H4 (cell line): ENCODE results near the gene IBTK. TPM values are rescaled to one million over a fixed set of nuclear protein-coding genes. Genes with fewer than 3 reads are reported as not detected.
A peak's percentile ranks its signal among the peaks of the same experiment; 100 is the strongest.
"Not testable (repeated sequence)": the region's sequence is repeated elsewhere in the genome, so short reads cannot be mapped to it uniquely, and the experiment has no call there.

ENCODE experiments used
- DNase-seq: peaks from one replicate; pipeline ENCODE4 v3.0.0-alpha.2; 2015; ENCODE audit warnings: low spot score
- total RNA-seq: library from RNA; depleted of rRNA; stranded (reverse); fragments of >200 nt; shearing (Covaris generic); gene quantifications from 2 replicates; pipeline ENCODE4 v1.2.3, GENCODE V29; 2014; rRNA removed

Gene IBTK, protein sequence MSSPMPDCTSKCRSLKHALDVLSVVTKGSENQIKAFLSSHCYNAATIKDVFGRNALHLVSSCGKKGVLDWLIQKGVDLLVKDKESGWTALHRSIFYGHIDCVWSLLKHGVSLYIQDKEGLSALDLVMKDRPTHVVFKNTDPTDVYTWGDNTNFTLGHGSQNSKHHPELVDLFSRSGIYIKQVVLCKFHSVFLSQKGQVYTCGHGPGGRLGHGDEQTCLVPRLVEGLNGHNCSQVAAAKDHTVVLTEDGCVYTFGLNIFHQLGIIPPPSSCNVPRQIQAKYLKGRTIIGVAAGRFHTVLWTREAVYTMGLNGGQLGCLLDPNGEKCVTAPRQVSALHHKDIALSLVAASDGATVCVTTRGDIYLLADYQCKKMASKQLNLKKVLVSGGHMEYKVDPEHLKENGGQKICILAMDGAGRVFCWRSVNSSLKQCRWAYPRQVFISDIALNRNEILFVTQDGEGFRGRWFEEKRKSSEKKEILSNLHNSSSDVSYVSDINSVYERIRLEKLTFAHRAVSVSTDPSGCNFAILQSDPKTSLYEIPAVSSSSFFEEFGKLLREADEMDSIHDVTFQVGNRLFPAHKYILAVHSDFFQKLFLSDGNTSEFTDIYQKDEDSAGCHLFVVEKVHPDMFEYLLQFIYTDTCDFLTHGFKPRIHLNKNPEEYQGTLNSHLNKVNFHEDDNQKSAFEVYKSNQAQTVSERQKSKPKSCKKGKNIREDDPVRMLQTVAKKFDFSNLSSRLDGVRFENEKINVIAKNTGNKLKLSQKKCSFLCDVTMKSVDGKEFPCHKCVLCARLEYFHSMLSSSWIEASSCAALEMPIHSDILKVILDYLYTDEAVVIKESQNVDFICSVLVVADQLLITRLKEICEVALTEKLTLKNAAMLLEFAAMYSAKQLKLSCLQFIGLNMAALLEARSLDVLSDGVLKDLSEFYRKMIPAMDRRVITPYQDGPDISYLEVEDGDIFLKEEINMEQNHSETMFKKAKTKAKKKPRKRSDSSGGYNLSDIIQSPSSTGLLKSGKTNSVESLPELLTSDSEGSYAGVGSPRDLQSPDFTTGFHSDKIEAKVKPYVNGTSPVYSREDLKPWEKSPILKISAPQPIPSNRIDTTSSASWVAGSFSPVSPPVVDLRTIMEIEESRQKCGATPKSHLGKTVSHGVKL (N-terminal part only)
- total RNA-seq = 12.9 and 16.2 TPM in 2 replicates

DNA sequence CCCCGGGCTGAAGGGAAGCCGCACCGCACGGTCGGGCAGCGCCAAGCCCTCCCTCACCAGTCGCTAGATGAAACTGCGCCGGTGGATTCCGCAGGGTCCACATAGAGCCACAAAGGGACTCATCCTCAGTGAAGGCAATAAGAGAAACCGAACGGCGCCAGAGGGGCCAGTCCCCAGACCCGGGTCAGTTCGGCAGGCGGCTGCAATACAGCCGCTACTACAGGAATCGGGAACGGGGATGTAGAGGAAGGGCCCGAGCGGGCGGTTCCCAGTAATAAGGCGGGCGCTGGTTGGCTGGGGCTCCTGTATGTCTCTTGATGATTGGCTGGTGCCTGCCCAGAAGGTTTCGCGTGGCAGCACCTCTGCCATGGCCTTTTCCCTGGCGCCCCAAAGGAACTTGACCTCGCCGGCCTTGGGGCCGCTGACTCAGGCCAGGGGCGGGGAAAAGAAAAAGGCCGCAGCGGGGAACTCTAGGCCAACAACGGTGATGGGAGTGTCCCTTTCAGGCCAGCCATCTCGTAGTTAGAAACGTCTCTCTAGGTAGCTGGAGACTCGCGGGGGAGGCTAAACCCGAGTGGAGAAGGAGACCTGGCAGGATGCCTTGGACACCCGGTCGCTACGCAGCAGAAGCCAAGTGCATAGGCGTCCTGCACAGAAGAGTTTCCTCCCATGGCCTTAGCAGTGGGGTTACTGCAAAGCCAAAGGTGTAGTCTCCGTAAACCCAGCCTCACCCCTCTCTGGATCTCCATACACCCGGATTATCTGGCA, at the start of gene IBTK:
Gene IBTK (minus strand): TSS at position 240 of the 768 bp plus-strand sequence. CDS start 7,258 bp downstream, outside the sequence.
- DNase-seq = peak; percentile 66

DNA sequence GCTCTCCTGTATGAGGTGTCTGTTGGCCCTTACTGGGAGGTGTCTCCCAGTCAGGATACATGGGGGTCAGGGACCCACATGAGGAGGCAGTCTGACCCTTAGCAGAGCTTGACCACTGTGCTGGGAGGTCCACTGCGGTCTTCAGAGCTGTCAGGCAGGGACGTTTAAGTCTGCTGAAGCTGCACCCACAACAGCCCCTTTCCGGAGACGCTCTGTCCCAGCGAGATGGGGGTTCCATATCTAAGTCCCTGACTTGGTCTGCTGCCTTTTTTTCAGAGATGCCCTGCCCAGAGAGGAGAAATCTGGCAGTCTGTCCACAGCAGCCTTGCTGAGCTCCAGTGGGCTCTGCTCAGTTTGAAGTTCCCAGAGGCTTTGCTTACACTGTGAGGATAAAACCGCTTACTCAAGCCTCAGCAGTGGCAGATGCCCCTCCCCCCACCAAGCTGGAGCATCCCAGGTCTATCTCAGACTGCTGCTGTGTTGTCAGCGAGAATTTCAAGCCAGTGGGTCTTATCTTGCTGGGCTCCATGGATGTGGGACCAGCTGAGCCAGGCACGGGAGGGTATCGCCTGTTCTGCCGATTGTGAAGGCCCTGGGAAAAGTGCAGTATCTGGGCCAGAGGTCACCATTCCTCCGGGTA, 36.3 kb upstream of the IBTK start:
- no peak for DNase-seq

DNA sequence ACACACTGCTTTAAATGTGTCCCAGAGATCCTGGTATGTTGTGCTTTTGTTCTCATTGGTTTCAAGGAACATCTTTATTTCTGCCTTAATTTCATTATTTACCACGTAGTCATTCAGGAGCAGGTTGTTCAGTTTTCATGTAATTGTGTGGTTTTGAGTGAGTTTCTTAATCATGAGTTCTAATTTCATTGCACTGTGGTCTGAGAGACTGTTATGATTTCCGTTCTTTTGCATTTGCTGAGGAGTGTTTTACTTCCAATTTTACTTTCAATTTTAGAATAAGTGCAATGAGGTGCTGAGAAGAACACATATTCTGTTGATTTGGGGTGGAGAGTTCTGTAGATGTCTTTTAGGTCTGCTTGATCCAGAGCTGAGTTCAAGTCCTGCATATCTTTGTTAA, 34.0 kb upstream of the IBTK start:
- DNase-seq = not testable (repeated sequence)

DNA sequence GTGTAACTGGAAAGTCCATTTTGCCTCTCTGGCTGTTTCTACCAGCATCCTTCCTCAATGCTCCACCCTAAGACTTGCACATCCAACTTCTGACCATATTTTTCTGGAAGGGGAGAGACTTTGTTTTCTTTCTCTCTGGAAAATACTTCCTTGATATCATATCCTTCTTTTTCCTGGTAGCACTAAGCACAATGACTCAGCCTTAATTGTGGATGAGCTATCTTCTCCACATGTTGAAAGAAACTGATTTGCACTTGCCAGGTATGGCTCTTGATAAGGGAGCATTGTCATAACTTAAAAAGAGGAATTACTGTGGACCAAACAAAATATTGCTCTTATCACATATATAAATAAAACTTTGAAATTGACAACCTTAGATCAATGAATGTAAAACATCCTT, 30.1 kb upstream of the IBTK start:
- no peak for DNase-seq

DNA sequence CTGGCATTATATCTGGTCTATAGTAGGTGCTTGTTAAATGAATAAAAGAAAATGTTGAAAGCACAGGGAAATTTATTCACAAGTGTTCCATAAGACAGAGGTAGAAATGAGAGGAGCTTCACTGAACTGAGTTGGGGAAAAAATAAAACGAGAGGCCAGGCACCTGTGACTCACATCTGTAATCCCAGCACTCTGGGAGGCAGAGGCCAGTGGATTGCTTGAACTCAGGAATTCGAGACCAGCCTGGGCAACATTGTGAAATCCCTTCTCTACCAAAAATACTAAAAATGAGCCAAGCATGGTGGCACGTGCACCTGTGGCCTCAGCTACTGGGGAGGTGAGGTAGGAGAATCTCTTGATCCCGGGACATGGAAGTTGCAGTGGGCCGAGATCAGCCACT, 28.1 kb upstream of the IBTK start:
- no peak for DNase-seq

DNA sequence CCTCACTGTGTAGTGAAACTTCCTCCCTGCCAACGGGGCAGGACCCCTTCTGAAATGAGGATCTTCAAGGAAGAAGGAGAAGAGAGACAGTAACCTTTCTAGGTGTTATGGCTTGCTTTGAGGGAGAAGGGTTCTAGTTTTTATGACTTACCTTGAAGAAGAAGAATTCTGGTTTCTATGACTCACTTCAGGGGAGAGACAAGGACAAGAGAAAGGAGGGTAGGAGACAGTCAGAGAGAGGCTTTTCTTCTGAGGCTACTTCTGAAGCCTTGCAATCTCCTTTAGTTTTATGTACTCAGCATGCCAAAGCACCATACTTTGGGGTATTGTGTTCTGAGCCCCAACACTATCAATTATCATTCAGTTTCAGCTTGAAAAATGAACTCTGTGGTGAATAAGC, 25.8 kb upstream of the IBTK start:
- DNase-seq = no peak

DNA sequence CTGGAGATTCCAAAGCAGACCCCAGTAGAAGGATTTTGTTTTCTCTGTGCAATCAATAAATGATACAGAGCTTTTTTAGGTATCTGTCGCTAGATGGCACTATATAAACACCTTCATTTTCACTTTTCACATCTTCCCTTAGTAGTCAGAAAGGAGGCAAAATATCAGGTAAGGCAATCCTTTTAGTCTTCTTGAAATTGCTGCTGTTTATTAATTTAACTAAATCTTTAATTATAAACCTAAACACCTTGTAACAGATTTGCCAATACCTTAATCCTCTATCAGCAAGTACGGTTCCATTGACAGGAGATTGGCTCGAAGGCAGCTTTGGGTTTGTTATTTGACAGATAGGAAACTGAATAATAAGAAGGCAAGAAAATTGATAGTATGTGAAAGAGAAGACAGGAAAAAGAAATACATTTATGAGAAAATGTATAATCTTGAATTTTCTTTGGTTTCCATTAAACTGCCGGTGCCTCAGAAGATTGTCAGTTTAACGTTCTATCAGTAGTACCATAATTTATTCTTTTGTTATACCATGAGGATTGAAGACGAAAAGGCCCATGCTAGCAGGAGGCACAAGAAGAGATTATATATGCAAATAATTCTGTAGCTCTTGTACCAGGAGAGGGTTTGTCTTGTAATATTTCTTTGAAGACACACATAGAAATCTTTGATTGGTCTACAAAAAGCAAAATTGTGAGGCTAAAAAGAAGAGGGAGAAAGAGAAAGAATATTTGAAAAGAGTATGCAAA, 23.5 kb upstream of the IBTK start:
- peak; percentile 41 for DNase-seq

DNA sequence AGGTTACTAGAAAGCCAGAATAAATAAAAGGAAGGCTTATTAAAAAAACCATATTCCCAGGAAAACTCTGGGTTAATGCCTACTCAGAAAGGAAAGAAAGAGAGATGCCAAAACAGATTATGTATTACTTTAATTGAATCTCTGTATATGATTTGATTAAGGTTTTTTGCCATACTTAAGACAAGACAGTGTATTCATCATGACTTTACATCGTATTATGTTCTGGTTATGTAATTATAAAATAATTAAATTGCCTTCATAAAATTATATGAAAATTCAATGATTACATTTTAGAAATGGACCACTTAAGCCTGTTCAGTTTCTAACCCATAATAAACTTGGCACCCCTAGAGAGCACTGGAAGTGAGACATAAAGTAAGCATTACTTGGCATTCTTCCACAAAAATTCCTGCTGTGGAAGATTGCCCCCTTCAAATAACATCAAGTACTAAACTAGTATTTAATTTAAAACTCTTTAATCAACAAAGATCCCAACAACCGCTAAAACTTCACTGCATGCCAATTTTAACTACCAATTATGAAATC, 20.8 kb upstream of the IBTK start:
- DNase-seq = no peak

DNA sequence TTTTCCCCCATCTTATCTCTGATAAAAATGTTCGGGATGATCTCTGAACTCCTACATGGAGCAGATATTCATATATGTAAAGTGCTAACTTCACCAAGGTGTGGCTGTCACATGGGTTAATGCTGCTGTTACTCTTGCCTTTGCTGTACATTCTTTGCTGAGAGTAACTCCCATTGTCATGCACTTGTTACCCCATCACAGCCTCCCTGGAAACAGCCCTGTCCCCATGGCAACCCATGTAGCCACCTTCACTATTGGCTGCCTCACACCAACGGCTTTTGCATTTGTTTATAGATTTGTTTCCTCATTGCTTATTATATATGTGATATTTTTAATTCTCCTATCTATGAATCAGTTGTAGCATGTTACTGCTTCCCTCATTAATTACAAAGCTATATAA, 17.3 kb upstream of the IBTK start:
- no peak for DNase-seq

DNA sequence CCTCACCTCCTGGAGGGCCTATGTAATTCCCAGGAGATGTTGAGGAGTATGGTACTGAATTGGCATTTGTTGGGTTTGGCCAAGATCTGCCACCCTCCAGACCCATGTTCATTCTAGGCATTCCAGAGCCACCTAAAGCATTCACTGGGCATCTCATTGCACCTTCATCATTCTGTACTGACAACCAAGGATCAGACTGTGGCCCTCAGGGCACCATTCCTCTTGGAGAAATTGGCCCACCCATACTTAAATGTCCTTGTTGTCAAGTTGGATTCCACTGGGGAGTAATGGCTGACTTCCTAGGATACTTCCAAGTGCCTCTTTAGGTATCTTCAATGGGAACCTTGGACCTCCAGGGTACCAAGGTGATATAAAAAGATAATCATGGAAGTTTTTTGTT, 16.8 kb upstream of the IBTK start:
- DNase-seq = no peak

DNA sequence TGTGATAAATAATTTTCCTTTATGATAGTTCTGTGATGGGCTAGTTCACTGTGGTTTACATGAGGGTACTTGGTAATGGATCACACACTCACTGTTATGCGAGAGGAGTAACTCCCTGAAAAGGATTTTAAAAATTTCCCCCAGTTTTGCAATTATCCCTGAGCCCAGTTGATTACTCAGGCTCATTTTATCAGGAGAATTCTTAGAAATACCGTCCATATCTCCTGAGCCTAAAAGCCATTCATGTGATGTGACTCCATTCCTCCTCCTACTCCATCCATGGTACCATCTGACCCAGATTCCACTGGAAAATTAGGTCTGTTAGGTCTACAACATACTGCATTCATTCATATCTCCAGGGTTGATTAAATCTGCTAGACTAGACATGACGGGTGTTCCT, 16.4 kb upstream of the IBTK start:
- no peak for DNase-seq

DNA sequence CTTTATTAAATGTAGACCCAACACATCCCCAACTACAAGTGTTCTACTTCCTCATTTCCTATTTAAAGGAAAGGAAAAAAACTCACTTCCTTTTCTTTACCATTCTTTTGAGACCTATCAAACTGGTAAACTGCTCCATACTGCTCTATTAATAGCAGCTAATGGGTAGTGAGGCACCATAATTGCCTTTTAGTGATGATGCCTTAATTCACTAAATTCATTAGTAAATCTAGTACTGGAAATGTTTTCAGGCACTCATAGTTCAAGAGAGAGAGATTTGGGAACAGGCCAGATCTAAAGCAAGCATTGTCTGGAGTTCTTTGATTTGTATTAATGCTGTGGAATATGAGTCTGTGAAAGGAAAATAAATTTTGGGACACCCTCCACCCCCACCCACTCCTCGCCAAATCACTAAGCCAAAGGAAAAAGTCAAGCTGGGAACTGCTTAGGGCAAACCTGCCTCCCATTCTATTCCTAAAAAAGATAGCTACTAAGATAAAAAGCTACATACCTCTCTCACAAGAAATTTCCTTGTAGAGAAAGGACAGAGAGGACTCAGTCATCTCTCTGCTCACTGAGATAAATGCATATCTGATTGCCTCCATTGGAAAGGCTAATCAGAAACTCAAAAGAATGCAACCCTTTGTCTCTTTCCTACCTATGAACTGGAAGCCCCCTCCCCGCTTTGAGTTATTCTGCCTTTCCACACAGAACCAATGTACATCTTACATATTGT, 13.6 kb upstream of the IBTK start:
- DNase-seq = no peak

DNA sequence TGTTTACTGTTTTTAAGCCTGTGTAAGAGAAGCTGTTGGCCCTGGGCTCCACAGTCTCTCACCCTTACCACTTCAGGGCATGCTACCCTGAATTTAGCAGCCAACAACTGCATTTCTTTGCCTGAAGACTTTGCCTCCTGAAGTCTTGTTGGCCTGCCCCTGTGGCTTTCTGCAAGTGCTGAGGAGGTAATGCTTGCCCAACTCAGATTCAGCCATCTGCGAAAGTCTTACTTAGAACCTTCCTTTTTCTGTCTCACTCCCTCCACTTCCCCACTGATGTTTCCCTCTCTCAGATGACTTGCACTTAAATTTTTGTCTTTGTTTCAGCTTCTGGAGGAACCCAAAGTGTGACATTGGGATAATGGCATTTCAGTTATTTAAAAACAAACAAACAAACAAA, 11.8 kb upstream of the IBTK start:
- DNase-seq = no peak

DNA sequence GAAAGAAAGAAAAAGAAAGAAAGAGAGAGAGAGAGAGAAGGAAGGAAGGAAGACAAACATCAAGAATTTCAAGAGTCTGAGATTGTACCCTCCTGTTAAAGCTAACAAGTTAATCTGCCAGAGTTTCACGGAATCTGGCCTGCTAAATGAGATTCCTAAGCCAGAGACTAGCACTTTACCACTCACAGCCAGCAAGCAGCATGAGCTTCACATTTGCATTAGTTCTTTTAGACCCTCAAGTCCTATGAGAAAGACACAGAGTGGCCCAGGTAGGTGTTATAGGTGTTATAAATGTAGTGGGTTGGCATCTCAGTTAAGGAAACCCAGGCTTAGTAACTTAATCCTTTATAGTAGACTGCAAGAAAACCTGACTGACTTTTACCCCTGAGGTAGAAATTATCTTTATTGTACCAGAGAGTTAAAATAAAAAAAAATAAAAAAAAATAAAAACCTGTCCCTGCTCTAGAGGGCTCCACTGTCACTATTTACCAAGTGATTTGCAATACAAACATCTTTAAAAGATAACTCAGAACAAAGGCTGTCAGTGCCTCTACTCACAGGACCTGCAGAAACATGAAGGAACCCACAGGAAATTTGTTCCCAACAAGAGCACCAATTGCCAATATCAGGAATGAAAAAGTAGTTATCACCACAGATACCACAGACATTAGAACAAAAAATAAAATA, 9.7 kb upstream of the IBTK start:
- no peak for DNase-seq

DNA sequence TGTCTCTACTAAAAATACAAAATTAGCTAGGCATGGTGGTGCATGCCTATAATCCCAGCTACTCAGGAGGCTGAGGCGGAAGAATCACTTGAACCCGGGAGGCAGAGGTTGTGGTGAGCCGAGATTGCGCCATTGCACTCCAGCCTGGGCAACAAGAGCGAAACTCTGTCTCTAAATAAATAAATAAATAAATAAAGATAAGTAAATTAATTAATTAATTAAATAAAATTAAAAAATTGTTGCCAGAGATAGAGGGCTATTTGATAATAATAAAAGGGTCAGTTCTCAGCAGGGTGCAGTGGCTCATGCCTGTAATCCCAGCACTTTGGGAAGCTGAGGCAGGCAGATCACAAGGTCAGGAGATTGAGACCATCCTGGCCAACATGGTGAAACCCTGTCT, 7.2 kb upstream of the IBTK start:
- not testable (repeated sequence) for DNase-seq

DNA sequence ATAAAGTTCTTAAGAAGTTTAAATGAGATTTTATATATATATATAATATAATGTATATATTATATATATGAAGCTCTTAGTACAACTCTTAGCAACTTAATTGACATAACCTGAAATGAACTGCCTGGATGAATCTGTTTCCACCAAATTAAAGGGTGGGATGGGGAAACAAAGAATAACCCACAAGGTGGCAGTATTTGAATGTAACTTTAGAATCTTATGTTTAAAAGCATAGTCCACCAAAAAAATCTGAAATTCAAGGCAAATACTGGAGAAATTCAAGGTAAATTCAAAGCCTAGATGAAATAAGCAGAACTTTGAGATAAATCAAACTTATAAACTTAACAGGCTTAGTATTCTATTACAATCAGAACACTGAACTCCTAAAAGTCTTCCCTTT, 4.4 kb upstream of the IBTK start:
- DNase-seq = peak; percentile 15

DNA sequence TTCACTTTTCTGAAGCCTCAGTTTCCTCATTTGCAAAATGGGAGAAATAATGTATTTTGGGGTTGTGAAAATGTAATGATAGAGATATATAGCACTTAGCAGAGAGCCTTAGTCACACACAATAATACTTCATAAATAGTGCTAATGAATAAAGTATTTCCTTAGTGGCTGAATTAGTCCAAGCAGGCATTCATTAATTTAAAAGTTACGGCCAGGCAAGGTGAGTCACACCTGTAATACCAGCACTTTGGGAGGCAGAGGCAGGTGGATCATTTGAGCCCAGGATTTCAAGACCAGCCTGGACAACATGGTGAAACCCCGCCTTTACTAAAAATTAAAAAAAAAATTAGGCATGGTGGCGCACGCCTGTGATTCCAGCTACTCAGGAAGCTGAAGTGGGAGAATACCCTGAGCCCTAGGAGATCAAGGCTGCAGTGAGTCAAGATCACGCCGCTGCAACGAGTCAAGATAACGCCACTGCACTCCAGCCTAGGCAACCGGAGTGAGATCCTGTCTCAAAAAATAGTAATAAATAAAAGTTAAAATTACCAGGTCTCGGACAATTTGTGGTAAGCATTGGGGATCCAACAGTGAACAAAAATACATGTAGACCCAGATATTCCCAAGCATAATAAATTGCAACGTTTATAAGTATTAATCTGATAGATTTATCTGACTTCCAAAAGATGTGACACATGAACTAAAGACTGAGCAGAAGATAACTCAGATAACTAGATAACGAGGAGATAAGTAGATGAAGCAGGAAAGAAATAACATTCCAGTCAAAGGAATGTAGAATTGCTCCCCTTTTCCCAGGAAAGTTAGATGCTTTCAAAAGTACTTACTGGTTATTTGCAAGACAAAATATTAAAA, 2.1 kb upstream of the IBTK start:
- DNase-seq = no peak

DNA sequence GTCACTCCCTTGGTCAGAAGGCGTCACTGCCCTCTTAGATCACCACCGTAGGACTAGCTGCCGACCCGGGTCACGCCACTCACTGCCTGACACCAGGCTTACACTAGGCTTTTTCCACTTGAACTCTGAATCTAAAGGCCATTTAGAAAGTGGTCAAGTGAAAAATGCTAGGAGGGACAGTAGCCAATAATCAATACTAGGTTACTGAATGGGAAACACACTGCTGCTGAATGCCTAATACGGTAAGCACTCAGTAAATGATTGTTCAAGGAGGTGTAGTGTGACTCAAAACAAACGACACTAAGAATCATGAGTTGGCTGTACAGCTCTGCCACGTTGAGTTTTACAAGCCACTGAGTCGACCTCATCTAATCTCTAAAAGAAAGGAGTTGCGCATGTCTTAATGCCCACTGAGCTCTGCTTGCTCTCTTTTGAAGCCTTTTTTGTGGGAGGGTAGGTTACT, 760 bp upstream of the IBTK start:
- DNase-seq = no peak
